C4-2B (cell line): Measurements from ENCODE around the gene TFAP2C.
"Not testable (repeated sequence)": the region's sequence is repeated elsewhere in the genome, so short reads cannot be mapped to it uniquely, and the experiment has no call there.

Experiments used
- H3K27ac ChIP-seq: fragments of 450-650 bp; 2 replicates; pipeline ENCODE4 v1.5.1; 2017
- CTCF ChIP-seq: fragments of 450-650 bp; conservative IDR thresholded peaks from 2 replicates; pipeline ENCODE4 v1.5.1; 2017; ENCODE audit warnings: mild to moderate bottlenecking
- ZFX ChIP-seq: fragments of 450-650 bp; IDR thresholded peaks from 2 replicates; pipeline ENCODE4 v1.6.1; 2017

The TFAP2C gene

GRCh38 chr20:56634307-56634706 is 5.2 kb downstream of the TFAP2C start:
- no peak overlapping the region for H3K27ac ChIP-seq
- TF ChIP-seq ZFX: no peak

GRCh38 chr20:56634735-56635385 is 5.8 kb downstream of the TFAP2C start:
- TF ChIP-seq ZFX: no peak
- TF ChIP-seq CTCF: no peak
- 0 out of 2 replicates have a peak overlapping the region, but pooled peaks have one; percentile 11 for H3K27ac ChIP-seq

GRCh38 chr20:56636716-56637115 is 7.6 kb downstream of the TFAP2C start:
- TF ChIP-seq CTCF (no peak), ZFX (no peak)

GRCh38 chr20:56637576-56637975 is 8.5 kb downstream of the TFAP2C start:
- H3K27ac ChIP-seq: no peak overlapping the region
- TF ChIP-seq CTCF (no peak), ZFX (no peak)

More at GRCh38 chr20:56636716-56637115, 7.6 kb downstream of the TFAP2C start:
- H3K27ac ChIP-seq: no peak overlapping the region

GRCh38 chr20:56646599-56646998 is 17.5 kb downstream of the TFAP2C start:
- no peak for TF ChIP-seq CTCF
- no peak for TF ChIP-seq ZFX
- no peak overlapping the region for H3K27ac ChIP-seq

- no peak for TF ChIP-seq CTCF
- TF ChIP-seq ZFX: no peak
Observed at GRCh38 chr20:56653211-56653610, 24.1 kb downstream of the TFAP2C start.

GRCh38 chr20:56656632-56657031 is 27.5 kb downstream of the TFAP2C start:
- no peak for TF ChIP-seq CTCF
- TF ChIP-seq ZFX: no peak

More at GRCh38 chr20:56653211-56653610, 24.1 kb downstream of the TFAP2C start:
- H3K27ac ChIP-seq: no peak overlapping the region

GRCh38 chr20:56657879-56658278 is 28.8 kb downstream of the TFAP2C start:
- TF ChIP-seq CTCF: no peak
- TF ChIP-seq ZFX: no peak
- no peak overlapping the region for H3K27ac ChIP-seq

More at GRCh38 chr20:56656632-56657031, 27.5 kb downstream of the TFAP2C start:
- H3K27ac ChIP-seq: no peak overlapping the region

- not testable (repeated sequence) for H3K27ac ChIP-seq
Observed at GRCh38 chr20:56658341-56658947, 29.3 kb downstream of the TFAP2C start.
